Occipital lobe (tissue), 2 donors: ENCODE data around the gene ARHGDIA. TPM values are rescaled to one million over a fixed set of nuclear protein-coding genes. Genes with fewer than 3 reads are reported as not detected.
A peak's percentile ranks its signal among the peaks of the same experiment; 100 is the strongest.
"Not testable (repeated sequence)": the region's sequence is repeated elsewhere in the genome, so short reads cannot be mapped to it uniquely, and the experiment has no call there.

Experiments
- DNase-seq: peaks from one replicate; lab custom pipeline; 2025; lab: John Stamatoyannopoulos, UW
- total RNA-seq: library from RNA; depleted of rRNA; stranded (reverse); fragments of >200 nt; gene quantifications from one replicate; pipeline ENCODE4 v1.2.3, GENCODE V29; 2014

ARHGDIA gene
- total RNA-seq, 1 donor from 2014 or later: 22.9 TPM

GRCh38 chr17:81844327-81844851 is 26.7 kb downstream of the ARHGDIA start:
- DNase-seq: no peak

- no peak for DNase-seq
These were observed 27.3 kb downstream of the ARHGDIA start for GRCh38 chr17:81843713-81844326.

GRCh38 chr17:81842725-81843504 is 28.2 kb downstream of the ARHGDIA start:
- DNase-seq: no peak

- DNase-seq: no peak
These were observed 28.8 kb downstream of the ARHGDIA start for GRCh38 chr17:81842378-81842724.

GRCh38 chr17:81841866-81842265 is 29.3 kb downstream of the ARHGDIA start:
- no peak for DNase-seq

GRCh38 chr17:81840826-81841778 is 30.0 kb downstream of the ARHGDIA start:
- DNase-seq: no peak

- DNase-seq: not testable (repeated sequence)
These were observed 31.1 kb downstream of the ARHGDIA start for GRCh38 chr17:81840059-81840458.

- no peak for DNase-seq
These were observed 31.8 kb downstream of the ARHGDIA start for GRCh38 chr17:81839301-81839700.

GRCh38 chr17:81838753-81839255 is 32.3 kb downstream of the ARHGDIA start:
- DNase-seq: no peak

GRCh38 chr17:81837641-81838040 is 33.5 kb downstream of the ARHGDIA start:
- no peak for DNase-seq

- DNase-seq: no peak
These were observed 36.3 kb downstream of the ARHGDIA start, which contains the start of gene PPP1R27 for GRCh38 chr17:81834831-81835267. TSS of gene PPP1R27 (minus strand) at chr17:81835050. CDS start at chr17:81834953, 97 bp downstream.

- no peak for DNase-seq
These were observed 37.0 kb downstream of the ARHGDIA start for GRCh38 chr17:81833921-81834830.

- DNase-seq: peak; percentile 84
These were observed 37.8 kb downstream of the ARHGDIA start, which contains the start of gene MCRIP1 for GRCh38 chr17:81833160-81833920. TSS of gene MCRIP1 (minus strand) at chr17:81833291. CDS start at chr17:81824506, 8,785 bp downstream.

- no peak for DNase-seq
These were observed 38.5 kb downstream of the ARHGDIA start for GRCh38 chr17:81832608-81833159.

- no peak for DNase-seq
These were observed 39.1 kb downstream of the ARHGDIA start for GRCh38 chr17:81831957-81832607.

GRCh38 chr17:81831563-81831956 is 39.6 kb downstream of the ARHGDIA start:
- DNase-seq: no peak

GRCh38 chr17:81829858-81830257 is 41.3 kb downstream of the ARHGDIA start:
- DNase-seq: no peak

- DNase-seq: no peak
These were observed 42.5 kb downstream of the ARHGDIA start for GRCh38 chr17:81828656-81829055.
